HK-2 (cell line): Measurements from ENCODE around the gene SLC20A1.

Experiments used
- DNase-seq: peaks from one replicate; pipeline ENCODE4 v3.0.0-alpha.2; 2018; ENCODE audit not compliant: unreplicated experiment

The SLC20A1 gene

DNA sequence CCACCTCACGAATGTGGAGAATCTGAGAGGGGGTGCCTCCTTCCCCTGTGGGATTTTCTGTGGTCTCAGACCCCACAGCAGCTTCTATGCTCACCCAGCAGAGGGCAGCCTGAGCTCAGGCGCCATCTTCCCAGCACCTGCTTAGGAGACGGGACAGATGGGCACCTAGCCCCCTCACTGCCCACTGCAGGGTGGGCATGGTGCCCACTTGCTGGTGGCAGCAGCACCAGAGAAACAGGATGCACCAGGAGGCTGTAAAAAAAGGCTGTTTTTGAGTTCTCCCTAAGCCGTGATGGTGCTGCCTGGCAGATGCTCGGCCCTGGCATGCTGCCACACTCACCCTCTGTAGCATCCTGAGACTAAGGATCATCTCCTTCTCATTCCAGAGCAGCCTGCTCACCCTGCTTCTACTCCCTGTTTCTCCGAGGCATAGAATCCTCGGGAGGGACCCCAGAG lies 19.1 kb upstream of the SLC20A1 start:
- peak; percentile 68 for DNase-seq

DNA sequence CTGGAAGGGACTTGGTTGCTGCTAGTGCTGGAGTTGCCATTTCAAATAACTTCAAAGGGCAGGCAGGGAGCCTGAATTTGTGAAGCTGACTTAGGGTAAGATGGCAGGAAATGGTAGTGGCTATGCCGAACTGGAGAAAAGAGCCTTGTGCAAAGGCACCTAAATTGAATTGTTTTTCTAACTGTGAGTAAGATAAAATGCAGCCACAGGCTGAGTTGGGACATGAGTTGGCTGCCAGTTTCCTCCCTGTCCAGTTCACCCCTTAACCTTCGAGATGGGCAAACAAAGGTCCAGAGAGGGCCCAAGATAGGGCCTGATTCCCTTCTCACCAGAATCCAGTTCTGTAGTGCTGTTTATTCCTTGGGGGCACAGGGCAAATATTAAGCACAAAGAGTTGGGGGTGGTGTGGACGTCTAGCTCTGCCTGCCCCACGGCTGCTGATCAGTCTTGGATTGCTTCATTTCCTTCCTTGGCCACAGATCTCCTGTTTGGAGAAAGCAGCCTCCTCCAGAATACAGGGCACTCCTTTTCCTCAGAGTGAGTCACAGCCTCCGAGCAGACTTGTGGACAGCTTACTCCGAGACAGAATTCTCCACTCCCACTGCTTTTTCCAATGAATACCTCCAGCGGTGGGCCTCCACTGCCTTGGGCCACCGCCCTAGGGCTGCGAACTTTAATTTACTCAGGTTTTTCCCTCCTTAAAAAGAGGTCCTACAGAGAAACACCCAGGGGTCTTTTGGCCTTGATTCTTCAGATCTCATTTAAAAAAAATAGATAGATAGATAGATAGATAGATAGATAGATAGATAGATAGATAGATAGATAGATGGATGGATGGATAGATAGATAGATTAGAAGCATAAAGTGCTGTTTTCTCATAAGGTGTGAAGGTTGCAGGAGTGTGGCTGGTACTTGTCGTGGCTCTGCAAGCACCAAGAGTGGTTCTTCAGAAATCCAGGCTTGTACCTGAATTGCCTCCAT lies 18.4 kb upstream of the SLC20A1 start:
- DNase-seq, result peak; percentile 76

DNA sequence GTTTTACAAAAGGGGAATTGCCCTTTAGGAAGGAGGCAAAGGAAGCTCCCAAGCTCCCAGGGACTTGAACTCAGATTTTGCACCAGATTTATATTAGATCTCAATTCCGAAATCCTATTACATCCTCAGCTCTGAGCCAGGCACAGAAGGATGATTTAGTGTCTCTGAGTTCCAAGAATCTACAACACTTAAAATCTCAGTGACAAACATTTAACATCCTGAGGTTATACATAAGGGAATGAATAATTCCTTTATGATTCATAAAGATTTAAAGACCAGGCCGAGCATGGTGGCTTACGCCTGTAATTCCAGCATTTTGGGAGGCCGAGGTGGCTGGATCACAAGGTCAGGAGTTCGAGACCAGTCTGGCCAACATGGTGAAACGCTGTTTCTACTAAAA lies 16.5 kb upstream of the SLC20A1 start:
- DNase-seq, result no peak

DNA sequence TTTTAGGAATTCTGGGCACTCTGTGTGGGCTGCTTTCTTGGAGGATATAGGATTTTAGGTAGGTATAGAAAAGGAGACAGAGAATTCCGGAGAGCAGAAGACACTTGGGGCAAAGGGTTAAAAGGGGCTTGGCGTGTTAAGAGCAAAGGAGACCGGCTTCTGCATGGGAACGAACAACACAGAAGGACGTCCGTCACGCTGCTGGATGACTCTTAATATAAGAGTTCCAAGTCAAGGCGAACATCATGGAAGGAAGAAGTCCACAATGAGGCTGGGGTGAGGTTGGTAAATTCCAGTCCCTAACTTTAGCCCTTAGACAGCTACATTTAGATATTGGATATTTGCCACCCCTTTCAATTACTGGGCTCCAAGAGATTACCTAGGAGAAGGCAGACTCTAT lies 15.9 kb upstream of the SLC20A1 start:
- no peak for DNase-seq

DNA sequence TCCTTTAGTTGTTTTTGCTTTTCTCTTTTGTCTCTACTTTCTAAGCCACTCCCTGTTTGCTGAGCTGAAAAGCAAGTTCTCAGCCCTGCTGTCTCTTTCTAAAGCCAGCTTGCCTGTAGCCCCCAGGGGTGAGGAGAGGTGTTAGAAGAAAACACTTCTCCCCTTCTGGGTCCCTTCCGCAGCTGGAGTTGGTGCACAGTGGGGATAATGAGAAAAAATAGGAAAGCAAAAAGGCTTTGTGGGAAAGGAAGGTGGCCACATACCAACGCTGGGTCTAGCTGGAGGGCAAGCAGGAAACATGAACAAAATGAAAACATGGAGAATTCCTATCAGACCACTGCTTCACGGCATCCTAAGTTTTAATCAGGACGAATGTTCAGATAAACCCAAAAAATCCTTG lies 15.5 kb upstream of the SLC20A1 start:
- DNase-seq, result no peak

DNA sequence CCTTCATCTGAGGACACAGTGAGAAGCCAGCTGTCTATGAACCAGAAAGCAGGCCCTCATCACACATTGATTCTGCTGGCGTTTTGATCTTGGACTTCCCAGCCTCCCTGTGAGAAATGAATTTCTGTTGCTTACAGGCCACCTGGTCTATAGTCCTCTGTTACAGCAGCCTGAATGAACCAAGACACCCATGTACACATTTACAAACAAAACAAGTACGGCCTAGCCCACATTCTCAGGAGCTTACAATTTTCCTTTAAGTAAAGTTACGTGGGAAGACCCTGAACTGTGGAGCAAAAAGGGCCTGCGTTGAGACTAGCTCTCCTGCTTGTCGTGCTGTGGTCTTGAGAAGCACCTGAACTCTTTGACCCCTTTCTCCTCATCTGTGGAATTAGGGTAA lies 12.0 kb upstream of the SLC20A1 start:
- no peak for DNase-seq

DNA sequence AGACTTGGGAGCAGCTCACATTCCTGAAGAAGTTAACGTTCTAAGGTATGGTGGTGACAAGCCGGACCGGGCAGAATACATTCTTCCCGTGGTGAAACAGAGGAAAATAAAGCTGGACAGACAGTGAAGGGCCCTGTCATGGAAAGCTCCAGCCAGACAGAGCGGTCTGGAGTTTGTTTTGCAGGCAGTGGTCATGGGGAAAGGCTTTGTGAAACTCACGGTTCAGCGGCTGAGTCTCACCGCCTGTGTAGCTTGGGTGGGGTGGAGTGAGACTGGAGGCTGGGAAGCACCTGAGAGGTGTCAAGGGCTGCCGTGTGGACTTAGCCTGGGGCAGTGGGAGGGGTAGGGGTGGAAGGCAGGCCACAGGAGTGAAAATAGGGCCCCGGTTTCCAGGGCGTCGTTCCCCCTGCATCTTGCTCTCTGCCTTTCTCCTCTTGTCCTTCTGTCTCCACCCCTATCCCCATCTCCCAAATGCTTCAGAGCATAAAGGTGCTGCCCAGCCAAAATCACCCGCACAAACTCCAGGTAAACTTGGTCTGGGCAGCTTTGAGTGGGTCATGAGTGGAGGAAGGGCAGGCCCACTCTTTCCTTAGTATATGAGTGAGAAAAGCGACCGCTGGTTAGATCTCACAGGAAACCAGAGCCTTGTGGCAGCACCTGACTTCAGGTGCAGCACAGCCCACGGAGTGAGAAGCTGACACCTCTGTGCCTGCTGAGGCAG lies 11.4 kb upstream of the SLC20A1 start:
- no peak for DNase-seq

DNA sequence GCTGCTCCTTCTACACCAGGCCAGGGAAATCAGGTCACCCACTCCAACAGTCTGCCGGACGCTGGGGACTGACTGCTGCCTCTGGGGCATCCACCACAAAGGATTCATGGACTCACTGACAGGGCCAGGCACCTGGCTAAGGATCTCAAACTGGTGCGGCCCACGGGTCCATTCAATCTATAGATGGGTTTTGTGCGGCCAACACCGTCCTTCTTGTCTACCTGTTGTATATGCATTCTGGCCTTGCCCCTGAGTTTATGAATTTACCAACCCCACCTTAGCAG lies 10.9 kb upstream of the SLC20A1 start:
- no peak for DNase-seq

DNA sequence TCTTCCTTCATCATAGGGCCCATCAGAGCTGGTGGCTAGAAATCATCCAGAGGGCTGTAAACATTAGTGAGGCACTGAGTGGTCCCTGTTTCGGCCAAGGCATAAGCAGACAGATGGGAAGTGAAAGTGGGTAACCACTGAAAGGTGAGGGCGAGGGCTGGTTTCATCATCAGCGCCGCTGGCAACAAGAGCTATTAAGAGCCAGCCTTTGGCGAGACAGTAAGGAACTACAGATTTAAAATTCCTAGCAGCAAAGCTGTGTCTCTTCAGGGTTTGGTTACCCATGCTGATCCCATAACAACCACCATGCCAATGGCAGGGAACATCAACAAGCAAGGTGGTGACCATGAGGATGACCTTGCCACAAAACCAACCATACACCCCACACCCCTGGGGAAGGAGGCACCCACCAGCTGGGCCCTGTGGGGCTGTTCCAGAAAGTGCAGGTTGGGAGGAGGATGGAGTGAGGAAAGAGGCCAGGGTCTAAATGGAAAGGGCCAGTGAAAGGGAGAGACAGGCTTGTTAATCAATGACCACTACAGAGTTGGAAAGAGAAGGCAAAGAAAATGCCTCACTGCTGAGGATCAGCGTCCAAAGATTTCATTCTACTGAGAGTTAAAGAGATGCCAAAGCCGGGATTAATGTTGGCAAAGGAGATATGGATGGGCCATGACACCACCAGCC lies 9.0 kb upstream of the SLC20A1 start:
- DNase-seq, result no peak

DNA sequence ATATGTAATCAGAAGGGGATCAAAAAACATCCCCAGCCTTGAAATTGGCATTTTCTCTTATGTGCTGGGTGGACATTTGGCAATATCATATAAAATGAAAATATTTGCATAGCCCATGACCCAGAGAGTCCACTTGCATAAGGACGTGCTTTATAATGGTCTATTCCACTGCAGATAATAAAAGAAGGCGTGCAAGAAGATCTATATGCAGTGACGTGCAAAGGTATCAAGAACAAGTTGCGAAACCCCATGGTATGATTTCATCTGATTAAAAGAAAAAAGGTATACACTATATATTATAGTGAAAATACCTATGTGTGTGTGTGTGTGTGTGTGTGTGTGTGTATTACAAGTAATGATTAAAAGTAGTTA lies 8.5 kb upstream of the SLC20A1 start:
- DNase-seq, result no peak

DNA sequence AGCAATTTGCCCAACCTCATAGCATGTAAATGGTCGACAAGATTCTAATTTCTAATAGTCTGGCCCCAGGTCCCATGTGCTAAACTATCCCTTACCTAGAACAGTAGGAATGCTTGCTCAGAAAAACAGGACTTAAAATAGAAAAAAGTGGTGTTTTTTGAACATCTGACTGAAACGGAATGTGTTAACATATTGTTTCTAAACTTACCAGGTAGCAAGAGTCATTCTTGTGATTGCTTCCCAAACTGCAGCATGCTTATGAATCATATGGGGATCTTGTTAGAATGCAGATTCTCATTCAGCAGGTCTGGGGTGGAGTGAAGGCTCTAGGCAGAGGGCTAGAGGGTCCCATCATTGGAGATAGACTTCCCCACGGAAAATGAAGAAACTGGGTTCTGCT lies 5.8 kb upstream of the SLC20A1 start:
- no peak for DNase-seq

DNA sequence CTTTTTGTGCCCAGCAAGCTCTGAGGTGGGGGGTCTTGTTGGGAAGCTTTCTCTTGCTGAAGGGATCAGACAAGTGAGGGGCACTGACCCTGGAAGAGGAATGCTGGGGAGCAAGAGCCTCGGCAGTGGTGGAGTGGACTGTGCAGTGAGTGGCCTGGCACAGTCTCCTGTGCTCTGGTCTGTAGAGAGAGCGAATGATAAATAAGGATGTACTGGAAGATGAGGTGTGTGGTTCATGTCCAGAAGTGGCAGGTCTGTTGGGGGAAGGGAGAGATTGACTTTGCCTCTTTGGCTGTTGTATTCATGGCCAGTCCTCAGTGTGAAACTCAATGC lies 5.3 kb upstream of the SLC20A1 start:
- no peak for DNase-seq

DNA sequence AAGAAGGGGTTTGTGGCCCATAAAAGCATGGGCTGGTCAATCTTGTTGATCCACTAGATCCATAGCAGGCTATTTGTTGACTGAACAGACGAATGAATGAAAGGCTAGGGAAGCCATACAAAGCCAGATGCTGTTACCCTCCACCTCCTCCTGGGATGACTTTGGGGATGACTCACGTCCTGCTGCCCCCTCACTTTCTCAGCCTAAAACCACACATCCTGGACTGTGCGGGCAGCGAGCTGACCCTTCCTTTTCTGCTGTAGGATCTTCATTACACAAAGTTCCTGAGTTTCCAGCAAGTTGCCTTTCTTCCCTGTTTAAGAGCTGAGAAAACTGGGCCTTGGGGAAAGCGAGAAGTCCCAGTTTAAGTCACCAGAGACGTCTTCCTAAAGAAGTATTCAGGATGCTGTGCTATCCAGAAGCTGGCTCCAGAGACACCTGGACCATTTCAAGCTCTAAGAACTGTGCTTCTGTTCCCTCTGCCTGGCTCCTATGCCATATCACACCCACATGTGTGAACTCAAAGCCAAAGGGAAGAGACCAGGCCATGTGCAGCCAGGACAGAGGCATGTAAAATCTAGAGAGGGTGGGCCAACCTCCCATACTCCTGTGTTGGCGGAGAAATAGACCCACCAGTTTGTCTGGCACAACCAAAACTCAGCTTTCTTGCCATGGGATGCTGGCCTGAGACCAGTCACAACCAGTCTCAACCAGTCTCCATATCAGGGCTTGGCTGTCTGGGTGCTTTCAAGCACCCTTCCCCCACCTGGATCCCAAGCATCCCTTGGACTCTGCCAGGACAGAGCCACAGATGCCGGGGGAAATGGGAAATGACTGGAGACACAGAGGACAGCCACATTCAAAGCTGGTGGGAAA lies 4.7 kb upstream of the SLC20A1 start:
- peak; percentile 50 for DNase-seq

DNA sequence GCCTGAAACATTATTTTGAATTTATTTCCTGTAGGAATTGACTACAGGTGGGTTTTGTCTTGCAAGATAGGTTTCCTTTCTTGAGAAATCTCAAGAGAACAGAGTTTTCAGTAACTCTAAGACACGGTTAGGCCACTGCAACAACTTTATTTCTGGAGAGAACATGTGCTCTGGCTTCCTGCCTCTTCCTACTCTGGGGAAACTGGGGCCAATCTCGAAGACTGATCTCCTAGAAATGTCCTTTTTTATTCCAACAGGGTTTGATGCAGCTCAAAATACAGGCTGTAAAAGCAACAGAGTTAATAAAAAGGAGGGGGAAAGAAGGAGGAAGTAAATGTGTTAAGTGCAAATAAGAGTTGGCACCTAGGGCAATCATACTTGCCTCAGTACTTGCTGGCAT lies 4.0 kb upstream of the SLC20A1 start:
- DNase-seq, result no peak

DNA sequence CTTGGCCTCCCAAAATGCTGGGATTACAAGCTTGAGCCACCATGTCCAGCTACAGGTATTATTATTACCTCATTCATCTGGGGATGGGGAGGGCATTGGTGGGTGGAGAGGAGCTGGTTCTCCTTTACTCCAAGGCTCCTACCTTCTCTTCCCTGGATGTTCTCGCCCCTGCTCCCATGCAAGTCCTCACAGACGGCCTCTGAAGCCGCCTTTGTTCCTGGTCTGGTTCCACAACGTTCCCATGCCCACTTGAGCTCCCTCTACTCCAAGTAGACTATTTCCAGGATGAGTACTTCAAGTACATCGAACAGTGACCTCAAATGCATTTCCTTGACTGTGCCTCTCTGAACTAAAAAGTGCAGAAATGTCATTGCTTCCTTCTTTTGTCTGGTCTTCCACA lies 3.2 kb upstream of the SLC20A1 start:
- DNase-seq, result no peak

DNA sequence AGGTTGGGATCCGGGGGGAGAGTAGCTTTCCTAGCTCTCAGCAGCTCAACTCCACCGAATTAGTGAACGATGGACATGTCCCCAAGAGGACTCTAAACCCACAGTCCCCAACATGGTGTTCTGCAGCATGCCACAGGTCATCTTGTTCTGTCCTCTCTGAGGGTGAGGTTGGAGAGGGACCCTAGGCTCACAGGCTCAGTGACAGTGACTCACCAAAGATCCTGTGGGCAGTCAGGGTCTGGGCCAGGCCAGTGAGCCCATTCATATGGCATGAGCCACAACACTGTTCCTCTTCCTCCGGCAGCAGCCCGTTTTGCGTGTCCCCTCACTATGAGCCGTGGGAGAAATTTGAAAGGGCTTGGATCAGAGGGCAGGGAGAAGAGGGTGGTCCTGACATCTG lies 2.8 kb upstream of the SLC20A1 start:
- no peak for DNase-seq

DNA sequence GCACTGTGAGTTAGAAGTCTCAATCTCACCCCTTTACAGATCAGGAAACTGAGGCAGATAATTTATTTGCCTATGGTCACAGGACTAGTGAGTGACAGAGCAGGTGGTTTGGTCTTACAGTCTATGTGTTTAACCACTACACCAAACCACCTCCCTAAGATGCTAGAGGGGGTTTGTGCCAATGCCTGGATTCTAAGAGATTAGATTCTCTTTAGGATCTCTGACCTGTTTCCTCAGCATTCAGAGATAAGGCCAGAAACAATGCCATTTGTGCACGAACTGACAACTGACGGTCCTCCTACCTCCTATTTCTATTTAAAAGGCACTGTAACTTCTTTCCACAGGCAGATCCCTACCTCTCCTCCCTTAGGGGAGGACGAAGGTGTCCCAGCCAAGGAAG lies 2.3 kb upstream of the SLC20A1 start:
- no peak for DNase-seq

DNA sequence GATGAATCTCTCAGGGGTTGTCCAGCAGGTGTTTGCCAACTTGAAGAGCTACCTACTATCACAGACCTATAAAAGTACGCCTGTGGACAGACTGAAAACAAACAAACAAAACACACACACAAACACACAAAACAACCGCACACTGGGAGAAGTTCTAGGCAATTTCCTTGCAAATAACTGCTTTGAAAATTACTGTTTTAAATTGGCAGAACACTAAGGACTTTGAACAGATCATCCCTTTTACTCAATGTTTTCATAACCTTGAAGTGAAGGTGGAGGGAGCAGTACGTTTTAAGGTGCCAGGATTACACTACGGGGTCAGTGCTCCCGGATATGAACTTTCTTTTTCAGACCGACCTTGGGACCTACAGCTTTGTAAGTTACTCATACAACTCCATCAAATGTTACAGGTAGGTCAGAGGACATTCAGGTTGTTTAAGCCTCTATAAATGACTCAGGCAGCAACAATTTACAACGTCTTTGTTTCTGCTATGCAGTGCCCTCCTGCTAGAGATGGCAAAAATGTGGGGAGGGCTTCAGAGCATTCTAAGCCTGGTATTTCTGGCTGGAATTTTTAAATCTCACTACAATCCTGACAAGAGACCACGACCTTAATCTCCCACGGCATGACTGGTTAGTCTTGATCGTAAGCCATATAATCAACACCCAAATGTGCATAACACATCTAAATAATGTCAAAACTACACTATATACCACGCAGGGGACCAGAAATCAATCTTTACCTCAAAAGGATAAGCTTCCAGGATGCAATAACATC lies 1.4 kb upstream of the SLC20A1 start:
- no peak for DNase-seq

DNA sequence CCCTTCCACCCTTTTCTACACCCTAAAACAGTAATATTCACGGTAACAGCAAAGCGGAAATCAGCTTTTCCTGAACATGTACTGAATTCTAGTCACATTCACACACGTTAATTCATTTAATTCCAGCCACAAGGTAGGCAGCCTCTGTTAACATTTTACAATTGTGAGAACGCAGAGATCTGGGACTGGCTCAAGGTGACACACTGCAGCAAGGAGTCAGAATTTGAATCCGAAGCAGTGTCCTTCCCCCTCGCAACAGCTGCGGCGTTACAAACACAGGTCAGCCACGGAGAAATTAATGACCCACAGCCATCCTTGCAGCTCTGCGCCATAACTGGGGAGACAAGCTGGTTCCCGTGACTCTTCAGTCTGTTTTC lies 818 bp upstream of the SLC20A1 start:
- DNase-seq, result no peak

DNA sequence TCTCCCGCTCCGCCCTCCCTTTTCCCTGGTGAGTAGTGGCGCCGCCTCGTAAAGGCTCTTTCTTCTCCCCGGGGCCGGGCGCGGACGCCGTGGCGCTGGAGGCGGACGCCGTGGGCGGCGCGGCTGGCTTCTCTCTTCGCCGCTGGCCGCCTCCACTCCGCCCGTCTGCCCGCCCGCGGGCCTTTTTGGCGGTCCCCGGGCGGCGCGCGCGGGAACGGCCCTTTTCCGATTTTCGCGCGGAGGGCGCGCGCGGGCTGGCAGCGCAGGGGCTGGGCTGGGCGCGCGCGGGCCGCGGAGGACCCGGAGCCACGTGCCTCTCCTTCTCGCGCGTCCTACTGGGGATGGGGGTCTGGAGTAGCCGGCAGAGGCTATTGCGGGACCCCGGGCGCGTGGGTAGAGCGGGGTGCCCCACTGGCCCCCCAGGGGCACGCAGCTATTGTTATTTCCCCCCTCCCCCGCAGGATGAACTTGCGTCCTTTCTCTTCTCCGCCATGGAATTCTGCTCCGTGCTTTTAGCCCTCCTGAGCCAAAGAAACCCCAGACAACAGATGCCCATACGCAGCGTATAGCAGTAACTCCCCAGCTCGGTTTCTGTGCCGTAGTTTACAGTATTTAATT lies 472 bp downstream of the SLC20A1 start:
- DNase-seq, result no peak
